NCI-H1694 (cell line): ENCODE measurements around the gene ZFYVE9.
A peak's percentile ranks its signal among the peaks of the same experiment; 100 is the strongest.
"Not testable (repeated sequence)": the region's sequence is repeated elsewhere in the genome, so short reads cannot be mapped to it uniquely, and the experiment has no call there.

Source experiments
- DNase-seq: peaks from one replicate; lab custom pipeline; 2025; lab: John Stamatoyannopoulos, UW

The ZFYVE9 gene

GRCh38 chr1:52368383-52369172, 226.7 kb downstream of the ZFYVE9 start:
- DNase-seq: peak; percentile 26

- not testable (repeated sequence) for DNase-seq
Measured at GRCh38 chr1:52369851-52370250, 228.0 kb downstream of the ZFYVE9 start.

GRCh38 chr1:52385376-52385775, 243.5 kb downstream of the ZFYVE9 start:
- no peak for DNase-seq

- no peak for DNase-seq
Measured at GRCh38 chr1:52386458-52386857, 244.6 kb downstream of the ZFYVE9 start.

GRCh38 chr1:52393174-52393573, 251.3 kb downstream of the ZFYVE9 start:
- no peak for DNase-seq
